DND-41 (cell line): ENCODE results near the gene SYCP2L.

Source experiments
- EZH2 ChIP-seq: IDR thresholded peaks from 3 replicates; pipeline ENCODE4 v1.6.1; 2012; ENCODE audit warnings: borderline replicate concordance, low read depth, mild to moderate bottlenecking, moderate library complexity, low read length, inconsistent platforms; ENCODE audit not compliant: severe bottlenecking
- TF ChIP-seq, protein P1 (sequence below): IDR thresholded peaks from 2 replicates; pipeline ENCODE4 v1.5.1; 2012; ENCODE audit warnings: borderline replicate concordance, low read length, moderate library complexity, mild to moderate bottlenecking; ENCODE audit not compliant: poor library complexity, severe bottlenecking; ENCODE audit errors: extremely low read depth

DNA sequence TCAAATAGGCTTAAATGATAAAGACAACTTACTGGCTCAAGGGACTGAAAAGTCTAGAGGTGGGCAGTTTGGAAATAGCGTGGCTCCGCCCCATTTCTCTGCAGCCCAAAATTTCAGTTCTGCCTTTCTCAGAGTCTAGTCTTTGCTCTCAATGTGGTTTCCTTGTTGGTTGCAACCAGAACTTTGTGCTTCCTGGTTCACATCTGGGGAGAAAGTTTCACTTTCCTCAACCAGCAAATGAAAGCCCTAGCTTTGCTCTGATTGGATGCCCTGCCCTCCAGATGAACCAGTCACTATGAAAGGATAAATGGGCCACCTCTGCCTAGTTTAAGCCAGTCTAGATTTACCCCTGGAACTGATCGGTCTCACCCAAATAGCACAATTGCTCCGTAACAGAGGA is 14.9 kb downstream of the SYCP2L start:
- TF ChIP-seq EZH2 = no peak
- TF ChIP-seq, protein P1, sequence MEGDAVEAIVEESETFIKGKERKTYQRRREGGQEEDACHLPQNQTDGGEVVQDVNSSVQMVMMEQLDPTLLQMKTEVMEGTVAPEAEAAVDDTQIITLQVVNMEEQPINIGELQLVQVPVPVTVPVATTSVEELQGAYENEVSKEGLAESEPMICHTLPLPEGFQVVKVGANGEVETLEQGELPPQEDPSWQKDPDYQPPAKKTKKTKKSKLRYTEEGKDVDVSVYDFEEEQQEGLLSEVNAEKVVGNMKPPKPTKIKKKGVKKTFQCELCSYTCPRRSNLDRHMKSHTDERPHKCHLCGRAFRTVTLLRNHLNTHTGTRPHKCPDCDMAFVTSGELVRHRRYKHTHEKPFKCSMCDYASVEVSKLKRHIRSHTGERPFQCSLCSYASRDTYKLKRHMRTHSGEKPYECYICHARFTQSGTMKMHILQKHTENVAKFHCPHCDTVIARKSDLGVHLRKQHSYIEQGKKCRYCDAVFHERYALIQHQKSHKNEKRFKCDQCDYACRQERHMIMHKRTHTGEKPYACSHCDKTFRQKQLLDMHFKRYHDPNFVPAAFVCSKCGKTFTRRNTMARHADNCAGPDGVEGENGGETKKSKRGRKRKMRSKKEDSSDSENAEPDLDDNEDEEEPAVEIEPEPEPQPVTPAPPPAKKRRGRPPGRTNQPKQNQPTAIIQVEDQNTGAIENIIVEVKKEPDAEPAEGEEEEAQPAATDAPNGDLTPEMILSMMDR = no peak
